K562 (cell line): ENCODE data around the gene PLEKHM3.

Experiments used
- BRF2 ChIP-seq: IDR thresholded peaks from 3 replicates; pipeline ENCODE4 v1.6.1; 2011; ENCODE audit warnings: borderline replicate concordance, mild to moderate bottlenecking; ENCODE audit not compliant: insufficient read length, insufficient read depth
- U2AF2 ChIP-seq: fragments of 200-400 bp; formaldehyde crosslinking; optimal IDR thresholded peaks from 2 replicates; pipeline ENCODE3; 2017; ENCODE audit warnings: low read depth, mild to moderate bottlenecking, low read length
- USF1 ChIP-seq: sonication (generic); formaldehyde crosslinking; IDR thresholded peaks from 2 replicates; pipeline ENCODE4 v1.9.0; 2022; ENCODE audit warnings: mild to moderate bottlenecking, missing genetic modification reagents

DNA sequence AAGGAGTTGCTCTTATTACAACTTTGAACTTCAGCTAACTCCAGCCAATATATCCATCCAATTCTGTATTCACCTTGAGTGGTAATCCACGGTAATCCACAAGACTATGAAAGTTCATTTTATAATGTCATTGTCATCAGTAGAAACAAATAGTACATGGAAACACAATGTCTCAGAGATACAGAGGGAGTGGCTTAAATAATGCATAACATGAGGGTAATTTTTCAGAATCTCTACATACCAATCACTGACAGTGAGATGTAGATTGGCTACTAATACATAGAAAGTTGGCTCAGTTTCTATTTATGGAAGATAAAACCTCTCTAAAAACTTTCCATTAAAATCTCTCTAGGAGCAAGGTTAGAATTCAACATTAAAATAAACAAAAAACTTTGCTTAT lies 93.2 kb downstream of the PLEKHM3 start:
- TF ChIP-seq U2AF2 (no peak), BRF2 (no peak), USF1 (no peak)
